MCF 10A (cell line): ENCODE results near the gene LILRB1. TPM values are rescaled to one million over a fixed set of nuclear protein-coding genes. Genes with fewer than 3 reads are reported as not detected.
"Not testable (repeated sequence)": the region's sequence is repeated elsewhere in the genome, so short reads cannot be mapped to it uniquely, and the experiment has no call there.

Experiments used
- BruUV-seq: library from RNA; stranded (reverse); fragments of 400-500 nt; replicated peaks from 2 replicates; lab custom pipeline; 2021; lab: Mats Ljungman, UMichigan
- CTCF ChIA-PET: fragments of 300-600 bp; sonication (Branson Sonifier 250); formaldehyde crosslinking; extraction: SDS; loops from one replicate; lab custom pipeline; 2021; ENCODE audit warnings: antibody characterized with exemption, inconsistent platforms; lab: Yijun Ruan, JAX
- POLR2A ChIA-PET: fragments of 300-600, 350-650 bp; sonication (Branson Sonifier 250); formaldehyde crosslinking; extraction: SDS; loops from one replicate; lab custom pipeline; 2020; ENCODE audit warnings: antibody characterized with exemption, inconsistent platforms; lab: Yijun Ruan, JAX
- DNase-seq: peaks from one replicate; pipeline ENCODE4 v3.0.0-alpha.2; 2018; ENCODE audit not compliant: unreplicated experiment
- H3K27ac Mint-ChIP-seq: one replicate; pipeline ENCODE4 v1.8.0; 2022; ENCODE audit warnings: mild to moderate bottlenecking, low read depth, mixed read lengths; ENCODE audit not compliant: unreplicated experiment
- H3K27me3 Mint-ChIP-seq: one replicate; pipeline ENCODE4 v1.8.0; 2022; ENCODE audit warnings: mixed read lengths; ENCODE audit not compliant: insufficient read depth, unreplicated experiment
- H3K36me3 Mint-ChIP-seq: one replicate; pipeline ENCODE4 v1.8.0; 2022; ENCODE audit warnings: mild to moderate bottlenecking, moderate library complexity, mixed read lengths; ENCODE audit not compliant: insufficient read depth, unreplicated experiment
- H3K4me1 Mint-ChIP-seq: one replicate; pipeline ENCODE4 v1.8.0; 2022; ENCODE audit warnings: mixed read lengths; ENCODE audit not compliant: insufficient read depth, unreplicated experiment
- H3K4me3 Mint-ChIP-seq: one replicate; pipeline ENCODE4 v1.8.0; 2022; ENCODE audit warnings: mild to moderate bottlenecking, moderate library complexity, mixed read lengths; ENCODE audit not compliant: unreplicated experiment
- H3K9me3 Mint-ChIP-seq: one replicate; pipeline ENCODE4 v1.8.0; 2022; ENCODE audit warnings: mixed read lengths; ENCODE audit not compliant: unreplicated experiment
- intact Hi-C: fragments of 100-400 bp; cut with micrococcal nuclease; formaldehyde crosslinking; loops from 2 replicates; pipeline ENCODE4 v1.14.1; 2022
- total RNA-seq: library from RNA; stranded (reverse); gene quantifications from 2 replicates; pipeline ENCODE4 v1.2.3, GENCODE V29; 2022
- TF ChIP-seq, protein P1 (sequence below): fragments of 200-600 bp; IDR thresholded peaks from one replicate; pipeline ENCODE4 v1.8.0; 2022; ENCODE audit warnings: antibody characterized with exemption, mild to moderate bottlenecking; ENCODE audit not compliant: unreplicated experiment

Gene LILRB1
- total RNA-seq, 1 experiment from 2014 or later = not detected

DNA sequence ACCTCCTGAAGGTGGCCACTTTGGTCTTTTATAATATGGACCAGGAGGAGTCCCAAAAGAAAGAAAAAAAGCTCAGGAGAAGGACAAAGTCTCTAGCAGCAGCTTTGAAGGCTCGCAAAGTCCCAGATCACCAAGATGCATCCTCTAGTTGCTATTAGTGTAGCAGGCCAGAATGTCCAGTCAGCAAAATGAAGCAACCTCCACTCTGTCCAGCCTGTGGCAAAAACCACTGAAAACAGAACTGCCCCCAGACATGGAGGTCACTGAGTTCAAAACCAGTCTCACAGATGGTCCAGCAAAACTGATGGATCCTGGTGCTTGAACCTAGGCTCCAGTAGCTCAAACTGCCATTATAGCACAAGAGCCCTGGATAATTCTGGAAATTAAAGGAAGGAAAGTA, 42.9 kb downstream of the LILRB1 start:
- DNase-seq = no peak
- intact Hi-C loops = no loop called here
- Mint-ChIP-seq H3K9me3 (no peaks in the 10 kb centered on the region), H3K27me3 (no peaks in the 10 kb centered on the region), H3K4me3 (no peak overlapping the region), H3K27ac (no peak overlapping the region), H3K4me1 (no peaks in the 10 kb centered on the region), H3K36me3 (no peaks in the 10 kb centered on the region)
- POLR2A ChIA-PET = interaction anchor here (0.7 to 1.0 kb wide), 2 partner anchors 210 to 462 kb away, joined by 3 read pairs; partner anchors contain the start of gene LENG9
- BruUV-seq = no TSS peak
- TF ChIP-seq, protein P1, sequence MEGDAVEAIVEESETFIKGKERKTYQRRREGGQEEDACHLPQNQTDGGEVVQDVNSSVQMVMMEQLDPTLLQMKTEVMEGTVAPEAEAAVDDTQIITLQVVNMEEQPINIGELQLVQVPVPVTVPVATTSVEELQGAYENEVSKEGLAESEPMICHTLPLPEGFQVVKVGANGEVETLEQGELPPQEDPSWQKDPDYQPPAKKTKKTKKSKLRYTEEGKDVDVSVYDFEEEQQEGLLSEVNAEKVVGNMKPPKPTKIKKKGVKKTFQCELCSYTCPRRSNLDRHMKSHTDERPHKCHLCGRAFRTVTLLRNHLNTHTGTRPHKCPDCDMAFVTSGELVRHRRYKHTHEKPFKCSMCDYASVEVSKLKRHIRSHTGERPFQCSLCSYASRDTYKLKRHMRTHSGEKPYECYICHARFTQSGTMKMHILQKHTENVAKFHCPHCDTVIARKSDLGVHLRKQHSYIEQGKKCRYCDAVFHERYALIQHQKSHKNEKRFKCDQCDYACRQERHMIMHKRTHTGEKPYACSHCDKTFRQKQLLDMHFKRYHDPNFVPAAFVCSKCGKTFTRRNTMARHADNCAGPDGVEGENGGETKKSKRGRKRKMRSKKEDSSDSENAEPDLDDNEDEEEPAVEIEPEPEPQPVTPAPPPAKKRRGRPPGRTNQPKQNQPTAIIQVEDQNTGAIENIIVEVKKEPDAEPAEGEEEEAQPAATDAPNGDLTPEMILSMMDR = no peak
- CTCF ChIA-PET = interaction anchor here (0.6 to 7.6 kb wide), 36 partner anchors 9 to 516 kb away, joined by 3 to 84 read pairs (median 4); partner anchors contain the start of gene NCR1

DNA sequence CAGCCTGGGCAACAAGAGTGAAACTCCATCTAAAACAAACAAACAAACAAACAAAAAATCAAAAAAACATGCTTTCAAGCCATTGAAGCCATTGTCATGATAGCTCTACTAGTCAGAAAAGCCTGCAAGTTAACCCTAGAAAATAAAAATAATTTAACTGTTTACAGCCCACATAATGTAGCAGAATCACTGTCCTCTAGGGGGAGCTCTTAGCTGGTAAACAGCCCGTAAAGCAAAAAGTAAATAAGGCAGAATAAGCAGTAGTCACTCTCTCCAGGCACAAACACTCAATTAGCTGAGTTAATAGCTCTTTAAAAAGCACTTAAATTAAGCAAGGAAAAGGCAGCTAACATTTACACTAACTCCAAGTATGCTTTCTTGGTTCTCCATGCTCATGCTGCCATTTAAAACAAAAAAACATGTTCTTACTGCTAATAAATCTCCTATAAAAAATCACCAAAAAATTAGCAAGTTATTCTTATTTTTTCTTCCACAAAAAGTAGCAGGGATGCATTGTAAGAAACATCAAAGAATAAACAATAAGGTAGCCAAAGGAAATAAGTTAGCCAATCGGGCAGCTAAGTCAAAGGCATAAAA, 43.8 kb downstream of the LILRB1 start:
- CTCF ChIA-PET = interaction anchor here (0.5 to 7.6 kb wide), 54 partner anchors 9 to 883 kb away, joined by 3 to 84 read pairs (median 4); no protein-coding TSS in a partner anchor
- DNase-seq = peak; percentile 67
- Mint-ChIP-seq H3K9me3 (no peaks in the 10 kb centered on the region), H3K4me3 (no peak overlapping the region), H3K27me3 (no peaks in the 10 kb centered on the region), H3K36me3 (no peaks in the 10 kb centered on the region), H3K27ac (no peak overlapping the region), H3K4me1 (no peaks in the 10 kb centered on the region)
- POLR2A ChIA-PET = interaction anchor here (1.0 kb wide), 1 partner anchor 485 kb away, joined by 5 read pairs; no protein-coding TSS in a partner anchor
- intact Hi-C loops = no loop called here
- BruUV-seq = no TSS peak
- TF ChIP-seq, protein P1 = peak; percentile 62

DNA sequence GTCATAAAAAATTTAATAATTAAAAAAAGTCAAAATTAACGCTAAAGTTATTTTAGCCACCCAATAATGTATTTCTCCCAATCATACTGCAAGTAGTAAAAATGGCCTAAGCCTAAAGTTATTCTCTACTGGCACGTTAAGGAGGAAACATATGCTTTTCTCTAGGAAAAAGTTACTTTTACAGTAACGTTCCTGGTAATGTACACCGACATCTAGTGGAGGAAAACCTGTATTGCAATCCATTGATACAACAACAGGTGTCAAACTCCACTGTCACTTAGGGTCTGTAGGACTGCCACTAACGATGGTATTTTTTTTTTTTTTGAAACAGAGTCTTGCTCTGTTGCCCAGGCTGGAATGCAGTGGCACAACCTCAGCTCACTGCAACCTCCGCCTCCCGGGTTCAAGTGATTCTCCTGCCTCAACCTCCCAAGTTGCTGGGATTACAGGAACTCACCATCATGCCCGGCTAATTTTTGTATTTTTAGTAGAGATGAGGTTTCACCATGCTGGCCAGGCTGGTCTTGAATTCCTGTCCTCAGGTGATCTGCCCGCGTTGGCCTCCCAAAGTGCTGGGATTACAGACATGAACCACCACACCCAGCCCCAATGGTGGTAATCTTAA, 46.0 kb downstream of the LILRB1 start:
- intact Hi-C loops = loop anchor here (2.0 kb wide), 1 partner anchor 196 kb away; no protein-coding TSS in a partner anchor
- H3K36me3 Mint-ChIP-seq, H3K4me1 Mint-ChIP-seq, H3K27me3 Mint-ChIP-seq, H3K27ac Mint-ChIP-seq, BruUV-seq, H3K4me3 Mint-ChIP-seq, H3K9me3 Mint-ChIP-seq: not testable (repeated sequence)
- TF ChIP-seq, protein P1 = peak; percentile 75
- peak; percentile 58 for DNase-seq
- CTCF ChIA-PET = interaction anchor here (0.6 to 7.6 kb wide), 11 partner anchors 15 to 812 kb away, joined by 3 to 84 read pairs (median 4); no protein-coding TSS in a partner anchor
- POLR2A ChIA-PET = interaction anchor here (0.7 kb wide), 1 partner anchor 120 kb away, joined by 4 read pairs; no protein-coding TSS in a partner anchor

GRCh38 chr19:54677217-54677616, 46.9 kb downstream of the LILRB1 start:
- intact Hi-C loops = loop anchor here (2.0 kb wide), 1 partner anchor 196 kb away; no protein-coding TSS in a partner anchor
- CTCF ChIA-PET = interaction anchor here (0.6 to 7.2 kb wide), 11 partner anchors 9 to 469 kb away, joined by 3 to 73 read pairs (median 4); no protein-coding TSS in a partner anchor
- H3K4me3 Mint-ChIP-seq = no peak overlapping the region

GRCh38 chr19:54681596-54681995, 51.3 kb downstream of the LILRB1 start:
- H3K9me3 Mint-ChIP-seq, H3K36me3 Mint-ChIP-seq, DNase-seq, H3K4me1 Mint-ChIP-seq, POLR2A ChIA-PET, H3K4me3 Mint-ChIP-seq, intact Hi-C loops, H3K27me3 Mint-ChIP-seq, BruUV-seq, H3K27ac Mint-ChIP-seq: not testable (repeated sequence)
- CTCF ChIA-PET = interaction anchor here (1.2 to 4.6 kb wide), 3 partner anchors 8 to 371 kb away, joined by 3 to 36 read pairs (median 5); no protein-coding TSS in a partner anchor

More at GRCh38 chr19:54677217-54677616, 46.9 kb downstream of the LILRB1 start:
- DNase-seq = no peak
- TF ChIP-seq, protein P1 = no peak
- no TSS peak for BruUV-seq
- Mint-ChIP-seq H3K36me3 (no peaks in the 10 kb centered on the region), H3K27me3 (no peaks in the 10 kb centered on the region), H3K27ac (no peak overlapping the region), H3K9me3 (peaks cover 6% of the 10 kb centered on the region), H3K4me1 (no peaks in the 10 kb centered on the region)
- POLR2A ChIA-PET = no interaction called here
